WI38 (cell line): ENCODE results near the gene ZNF365.

ENCODE experiments used
- H3K4me3 ChIP-seq: 2 replicates; pipeline ENCODE4 v1.5.1; 2011; ENCODE audit warnings: low read depth, mild to moderate bottlenecking, control low read depth, low read length
- CTCF ChIP-seq: IDR thresholded peaks from 2 replicates; pipeline ENCODE4 v1.5.1; 2012; ENCODE audit warnings: low read depth, mild to moderate bottlenecking, control low read depth, low read length

Gene ZNF365

GRCh38 chr10:62386356-62387320, 12.5 kb downstream of the ZNF365 start:
- no peak for TF ChIP-seq CTCF
- no peak overlapping the region for H3K4me3 ChIP-seq

- TF ChIP-seq CTCF, result no peak
- no peak overlapping the region for H3K4me3 ChIP-seq
Measured at GRCh38 chr10:62388328-62388727, 14.2 kb downstream of the ZNF365 start.

- no peak for TF ChIP-seq CTCF
- no peak overlapping the region for H3K4me3 ChIP-seq
Measured at GRCh38 chr10:62390497-62391176, 16.5 kb downstream of the ZNF365 start.

- no peak overlapping the region for H3K4me3 ChIP-seq
- TF ChIP-seq CTCF, result no peak
Measured at GRCh38 chr10:62393237-62393636, 19.1 kb downstream of the ZNF365 start.

- TF ChIP-seq CTCF, result no peak
- no peak overlapping the region for H3K4me3 ChIP-seq
Measured at GRCh38 chr10:62394556-62395018, 20.4 kb downstream of the ZNF365 start.

- TF ChIP-seq CTCF, result no peak
- no peak overlapping the region for H3K4me3 ChIP-seq
Measured at GRCh38 chr10:62395892-62396291, 21.7 kb downstream of the ZNF365 start.

GRCh38 chr10:62396864-62397263, 22.7 kb downstream of the ZNF365 start:
- no peak for TF ChIP-seq CTCF
- H3K4me3 ChIP-seq, result no peak overlapping the region
